GM21423 (cell line): Measurements from ENCODE around the gene AK5.

Source experiments
- ATAC-seq: cut with Tn5 transposase; IDR thresholded peaks from one replicate; pipeline ENCODE4 v1.9.1; 2021; ENCODE audit warnings: mild to moderate bottlenecking, moderate library complexity; ENCODE audit not compliant: unreplicated experiment

The AK5 gene

DNA sequence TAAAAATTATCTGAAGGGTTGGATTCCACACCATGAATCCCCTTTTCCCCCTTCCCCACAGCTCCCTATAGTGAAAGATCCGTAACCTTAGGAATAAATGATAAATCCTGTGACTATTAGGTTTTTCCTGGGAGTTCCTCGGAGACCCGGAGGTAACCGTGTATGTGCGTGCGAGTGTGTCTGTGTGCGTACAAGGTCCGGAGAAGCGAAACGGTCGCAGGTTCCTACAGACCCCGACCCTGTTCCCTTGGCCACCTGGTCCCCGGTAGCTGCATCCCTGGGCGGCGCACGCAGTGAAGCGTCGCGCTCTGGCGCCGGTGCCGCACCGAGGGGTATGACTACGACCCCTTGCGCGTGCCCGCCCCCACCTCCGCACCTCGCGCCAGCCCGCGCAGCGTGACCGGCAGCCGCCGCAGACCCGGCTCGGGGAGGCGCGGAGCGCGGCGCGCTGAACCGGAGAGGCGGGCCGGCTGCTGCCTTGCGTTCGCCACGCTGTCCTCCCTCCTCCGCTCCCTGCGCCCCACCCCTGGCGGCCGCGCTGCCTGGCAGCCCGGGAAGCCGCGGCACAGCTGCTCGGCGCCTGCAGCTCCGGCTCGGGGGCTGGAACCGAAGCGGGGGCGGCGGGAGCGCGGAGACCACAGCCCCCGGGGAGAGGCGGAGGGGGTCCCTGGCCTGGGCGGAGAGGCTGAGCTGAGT lies at the start of gene AK5:
AK5 (plus strand) TSS at position 529 of the 696 bp plus-strand sequence. CDS start 295 bp downstream, outside the sequence.
- ATAC-seq, result peak; percentile 65

- ATAC-seq, result no peak
These were observed 49.0 kb upstream of the AK5 start for GRCh38 chr1:77232829-77233228.

- ATAC-seq, result no peak
These were observed 47.7 kb upstream of the AK5 start for GRCh38 chr1:77234096-77234495.

GRCh38 chr1:77234943-77235342 lies 46.9 kb upstream of the AK5 start:
- ATAC-seq, result no peak

GRCh38 chr1:77238462-77238861 lies 43.4 kb upstream of the AK5 start:
- ATAC-seq, result no peak

DNA sequence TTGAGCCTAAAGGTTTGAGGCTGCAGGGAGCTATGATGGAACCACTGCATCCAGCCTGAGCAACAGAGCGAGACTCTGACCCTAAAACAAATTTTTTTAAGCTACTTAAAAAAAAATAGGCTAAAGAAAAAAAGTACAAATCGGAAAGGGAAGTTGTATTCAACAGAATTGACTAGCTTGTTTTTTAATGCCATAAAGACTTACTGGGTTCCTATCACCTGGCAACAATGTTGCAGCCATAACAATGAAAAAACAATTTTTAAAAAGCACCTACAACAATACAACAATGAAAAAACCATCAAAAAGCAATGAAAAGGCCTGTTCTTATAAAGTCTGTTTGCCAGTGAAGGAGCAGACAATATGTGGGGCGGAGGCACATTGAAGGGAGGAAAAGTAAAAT lies 42.5 kb upstream of the AK5 start:
- no peak for ATAC-seq

GRCh38 chr1:77245830-77246229 lies 36.0 kb upstream of the AK5 start:
- no peak for ATAC-seq

GRCh38 chr1:77250126-77250525 lies 31.7 kb upstream of the AK5 start:
- ATAC-seq, result no peak

GRCh38 chr1:77253211-77253610 lies 28.6 kb upstream of the AK5 start:
- ATAC-seq, result no peak

GRCh38 chr1:77263708-77264107 lies 18.1 kb upstream of the AK5 start:
- ATAC-seq, result no peak

DNA sequence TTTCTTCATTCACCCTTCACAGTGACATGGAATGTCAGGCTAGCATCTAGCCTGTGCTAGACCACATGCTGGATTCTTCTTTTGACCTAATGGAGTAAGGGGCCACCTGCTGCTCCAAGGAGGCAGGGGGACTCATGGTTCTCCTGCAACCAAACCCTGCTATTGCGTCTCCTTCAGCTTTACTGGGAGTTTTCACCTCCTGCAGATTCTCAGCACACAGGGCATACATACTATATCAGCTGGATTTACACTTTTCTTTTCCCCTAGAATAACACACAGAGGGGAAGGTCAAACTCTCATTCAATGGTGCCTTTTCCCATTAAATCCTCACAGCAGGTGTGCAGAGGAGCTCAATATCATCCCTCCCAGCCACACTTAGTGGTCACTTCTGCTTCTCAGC lies 16.6 kb upstream of the AK5 start:
- no peak for ATAC-seq

DNA sequence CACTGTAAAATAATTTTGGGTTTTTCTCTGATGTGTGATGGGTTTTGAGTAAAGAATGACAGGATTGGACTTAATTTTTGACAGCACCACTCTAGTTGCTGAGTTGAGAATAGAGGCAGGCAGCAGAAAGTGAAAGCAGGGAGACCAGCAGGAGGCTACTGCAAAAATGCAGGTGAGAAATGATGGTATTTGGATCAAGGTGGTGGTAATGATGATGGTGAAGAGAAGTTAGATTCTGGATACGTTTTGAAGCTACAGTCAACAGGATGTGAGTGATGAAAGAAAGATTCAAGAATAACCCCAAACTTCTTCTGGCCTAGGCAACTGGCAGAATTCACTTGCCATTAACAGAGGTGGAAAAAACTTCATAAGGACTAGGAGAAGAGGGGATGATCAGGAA lies 14.8 kb upstream of the AK5 start:
- ATAC-seq, result no peak

DNA sequence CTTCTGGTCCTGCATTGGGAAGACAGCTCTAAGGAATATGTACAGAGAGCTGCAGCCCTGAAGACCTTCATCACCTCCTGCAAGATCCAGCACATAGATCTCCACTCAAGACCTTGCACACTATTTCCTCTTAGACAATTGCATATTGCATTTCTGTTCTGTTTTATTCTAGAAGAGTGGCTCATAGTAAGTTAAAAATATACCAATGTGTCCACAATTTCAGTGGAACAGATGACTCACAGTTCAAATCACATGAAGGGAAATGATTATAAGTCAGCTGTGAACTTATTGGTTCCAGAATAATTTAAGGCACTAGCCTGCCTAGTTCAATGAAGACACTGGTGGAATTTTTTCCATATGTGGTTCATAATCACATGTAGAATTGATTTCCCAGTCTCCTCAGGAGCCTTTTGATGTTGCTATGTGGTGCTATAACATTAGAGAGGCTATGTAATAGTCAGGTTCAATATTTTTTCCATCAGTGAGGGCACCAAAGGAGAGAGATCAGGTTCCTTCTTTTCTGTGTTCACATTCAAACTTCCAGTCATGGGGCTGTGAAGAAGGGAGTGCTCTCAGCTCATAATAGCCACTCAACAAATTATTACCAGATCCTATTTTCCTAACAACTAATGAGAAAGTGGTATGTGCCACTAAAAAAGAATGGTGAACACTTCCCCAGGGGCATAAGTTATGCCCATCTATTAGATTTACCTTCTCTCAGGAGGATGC lies 9.8 kb upstream of the AK5 start:
- ATAC-seq, result no peak

- no peak for ATAC-seq
These were observed 7.9 kb upstream of the AK5 start for GRCh38 chr1:77273891-77274290.

- ATAC-seq, result no peak
These were observed 6.6 kb upstream of the AK5 start for GRCh38 chr1:77275194-77275593.

DNA sequence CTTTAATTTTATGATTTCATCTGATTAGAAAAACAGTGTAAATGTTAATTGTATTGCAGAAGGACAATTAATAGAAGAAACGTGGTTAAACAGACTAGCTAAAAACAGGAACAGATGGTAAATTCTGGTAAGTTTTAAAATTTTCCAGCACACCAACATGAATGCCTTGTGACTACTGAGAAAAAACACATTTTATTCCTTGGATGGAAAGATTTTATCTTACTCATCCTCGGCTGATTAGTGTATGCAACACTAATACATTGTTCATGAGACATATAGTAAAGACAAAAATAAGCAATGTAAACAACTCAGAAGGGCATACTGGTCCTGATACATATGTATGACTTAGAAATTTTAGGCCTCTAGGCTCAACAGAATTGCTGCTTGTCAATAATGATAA lies 4.9 kb upstream of the AK5 start:
- ATAC-seq, result no peak

DNA sequence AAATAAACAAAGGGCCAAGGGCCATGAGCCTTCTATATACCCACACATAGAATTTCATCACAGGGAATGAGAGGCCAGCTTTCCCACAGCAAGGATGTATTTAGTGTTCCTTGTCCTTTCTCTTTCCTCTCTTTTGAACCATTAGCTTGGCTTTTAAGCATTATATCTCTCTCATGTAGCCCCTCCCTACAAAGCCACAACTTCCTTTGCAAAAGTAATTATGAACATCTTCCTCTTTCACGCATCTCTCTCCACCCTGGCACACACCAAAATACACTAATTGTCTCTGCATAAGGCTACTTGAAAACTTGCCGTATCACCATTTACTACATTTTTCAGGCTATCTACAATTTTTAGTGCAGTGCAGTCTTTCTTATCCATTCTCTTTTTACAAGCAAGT lies 1.9 kb upstream of the AK5 start:
- no peak for ATAC-seq

DNA sequence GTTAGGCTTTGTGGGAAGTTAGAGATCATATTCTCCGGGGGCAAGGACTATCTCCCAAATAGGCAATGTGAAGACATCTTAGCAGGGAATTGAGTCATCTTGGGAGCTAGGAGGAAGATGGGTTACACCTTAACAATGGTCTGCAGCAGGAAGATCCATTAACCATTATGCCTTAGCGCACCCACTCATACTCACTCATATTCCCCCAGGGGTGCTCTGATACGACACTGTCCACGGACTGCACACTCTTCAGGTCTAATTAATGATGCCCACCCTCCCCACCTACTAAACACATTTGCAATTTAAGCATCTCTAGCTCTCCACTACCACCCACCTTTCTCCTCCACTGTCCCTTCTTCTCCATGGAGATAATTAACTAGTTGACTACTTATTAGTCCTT lies 857 bp upstream of the AK5 start:
- ATAC-seq, result no peak

DNA sequence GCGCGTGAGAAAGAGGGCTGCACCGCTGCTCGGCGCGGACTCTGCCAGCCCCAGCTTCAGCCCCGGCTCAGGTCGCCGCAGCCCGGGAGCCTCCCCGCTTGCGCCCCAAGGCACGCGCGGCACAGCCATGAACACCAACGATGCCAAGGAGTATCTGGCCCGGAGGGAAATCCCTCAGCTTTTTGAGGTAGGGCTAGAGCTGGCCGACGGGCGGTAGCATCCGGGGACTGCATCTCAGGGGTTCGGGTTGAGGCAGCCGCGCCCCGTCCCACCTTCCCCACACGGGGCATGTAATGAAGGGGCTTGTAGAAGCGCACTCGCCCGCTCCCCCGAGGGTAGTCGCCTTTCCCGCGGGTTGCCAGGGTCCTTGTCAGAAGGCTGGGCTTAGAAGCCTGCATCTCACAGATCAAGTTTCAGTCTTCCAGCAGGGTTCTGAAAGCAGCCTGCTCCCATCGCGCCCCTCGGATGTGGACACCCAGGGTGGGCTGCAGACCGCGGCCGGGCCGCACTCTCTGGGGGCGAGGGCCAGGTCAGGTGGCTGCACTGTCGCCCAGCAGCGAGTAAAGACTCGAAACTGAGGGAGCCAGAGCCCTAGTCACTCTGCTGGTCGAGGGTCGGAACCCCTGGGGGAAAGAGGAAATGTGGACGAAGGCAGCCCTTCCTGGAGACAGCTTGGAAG lies 507 bp downstream of the AK5 start:
- ATAC-seq, result peak; percentile 32

GRCh38 chr1:77282866-77283539 lies 1.2 kb downstream of the AK5 start:
- ATAC-seq, result no peak

GRCh38 chr1:77283701-77284425 lies 2.0 kb downstream of the AK5 start:
- no peak for ATAC-seq
